ENCODE data around the gene UTS2R.

UTS2R gene

GRCh38 chr17:82355770-82356427 lies 15.7 kb upstream of the UTS2R start:
- ChIA-PET POLR2A (no interaction called here), CTCF (interaction anchor here (0.7 to 1.7 kb wide), 3 partner anchors 17 to 196 kb away, joined by 3 to 4 read pairs (median 3); no protein-coding TSS in a partner anchor)
- Histone ChIP-seq H3K4me3 (ENCODE audit: low read depth, low read length) (no peak overlapping the region), H3K4me1 (ENCODE audit: control insufficient read depth, insufficient read depth, low read length) (no peaks in the 10 kb centered on the region), H3K36me3 (ENCODE audit: control insufficient read depth in 2 of 2, insufficient read depth in 1 of 2, low read length in 2 of 2) (no peaks in the 10 kb centered on the region), H3K9me3 (ENCODE audit: control insufficient read depth, insufficient read depth, low read depth, low read length) (no peaks in the 10 kb centered on the region), H3K27ac (ENCODE audit: extremely low read depth, low read depth, low read length) (no peak overlapping the region)
- TF ChIP-seq ZNF580 (tag by site-specific recombination; IDR thresholded peaks at IDR 0.05) (no peak), ZNF660 (tag by site-specific recombination; IDR thresholded peaks at IDR 0.05) (no peak), HIC1 (tag by site-specific recombination; IDR thresholded peaks at IDR 0.05) (no peak), HOXD13 (CRISPR knock-in tag; IDR thresholded peaks at IDR 0.05; ENCODE audit: borderline replicate concordance) (no peak), ZNF529 (tag by site-specific recombination; IDR thresholded peaks at IDR 0.05; ENCODE audit: insufficient replicate concordance) (no peak), ZNF37A (tag by site-specific recombination; IDR thresholded peaks at IDR 0.05) (no peak), KLF16 (tag by site-specific recombination; IDR thresholded peaks at IDR 0.05) (no peak), ZNF530 (tag by site-specific recombination; IDR thresholded peaks at IDR 0.05; ENCODE audit: low read depth) (no peak), ZNF2 (tag by site-specific recombination; IDR thresholded peaks at IDR 0.05) (no peak)
- TF ChIP-seq, protein P1, sequence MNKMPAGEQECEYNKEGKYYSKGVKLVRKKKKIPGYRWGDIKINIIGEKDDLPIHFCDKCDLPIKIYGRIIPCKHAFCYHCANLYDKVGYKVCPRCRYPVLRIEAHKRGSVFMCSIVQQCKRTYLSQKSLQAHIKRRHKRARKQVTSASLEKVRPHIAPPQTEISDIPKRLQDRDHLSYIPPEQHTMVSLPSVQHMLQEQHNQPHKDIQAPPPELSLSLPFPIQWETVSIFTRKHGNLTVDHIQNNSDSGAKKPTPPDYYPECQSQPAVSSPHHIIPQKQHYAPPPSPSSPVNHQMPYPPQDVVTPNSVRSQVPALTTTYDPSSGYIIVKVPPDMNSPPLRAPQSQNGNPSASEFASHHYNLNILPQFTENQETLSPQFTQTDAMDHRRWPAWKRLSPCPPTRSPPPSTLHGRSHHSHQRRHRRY (tag by site-specific recombination; IDR thresholded peaks at IDR 0.05) = no peak

- Histone ChIP-seq H3K4me1 (ENCODE audit: control insufficient read depth, insufficient read depth, low read length) (no peaks in the 10 kb centered on the region), H3K4me3 (ENCODE audit: low read depth, low read length) (no peak overlapping the region), H3K36me3 (ENCODE audit: control insufficient read depth in 2 of 2, insufficient read depth in 1 of 2, low read length in 2 of 2) (no peaks in the 10 kb centered on the region), H3K27ac (ENCODE audit: extremely low read depth, low read depth, low read length) (no peak overlapping the region), H3K9me3 (ENCODE audit: control insufficient read depth, insufficient read depth, low read depth, low read length) (no peaks in the 10 kb centered on the region)
- no peak for TF ChIP-seq ZBTB1 (tag by site-specific recombination; IDR thresholded peaks at IDR 0.05)
- TF ChIP-seq ZSCAN16 (tag by site-specific recombination; IDR thresholded peaks at IDR 0.05) = no peak
- TF ChIP-seq ZNF354C (tag by site-specific recombination; IDR thresholded peaks at IDR 0.05; ENCODE audit: borderline replicate concordance, low read depth) = no peak
- TF ChIP-seq, protein P2, sequence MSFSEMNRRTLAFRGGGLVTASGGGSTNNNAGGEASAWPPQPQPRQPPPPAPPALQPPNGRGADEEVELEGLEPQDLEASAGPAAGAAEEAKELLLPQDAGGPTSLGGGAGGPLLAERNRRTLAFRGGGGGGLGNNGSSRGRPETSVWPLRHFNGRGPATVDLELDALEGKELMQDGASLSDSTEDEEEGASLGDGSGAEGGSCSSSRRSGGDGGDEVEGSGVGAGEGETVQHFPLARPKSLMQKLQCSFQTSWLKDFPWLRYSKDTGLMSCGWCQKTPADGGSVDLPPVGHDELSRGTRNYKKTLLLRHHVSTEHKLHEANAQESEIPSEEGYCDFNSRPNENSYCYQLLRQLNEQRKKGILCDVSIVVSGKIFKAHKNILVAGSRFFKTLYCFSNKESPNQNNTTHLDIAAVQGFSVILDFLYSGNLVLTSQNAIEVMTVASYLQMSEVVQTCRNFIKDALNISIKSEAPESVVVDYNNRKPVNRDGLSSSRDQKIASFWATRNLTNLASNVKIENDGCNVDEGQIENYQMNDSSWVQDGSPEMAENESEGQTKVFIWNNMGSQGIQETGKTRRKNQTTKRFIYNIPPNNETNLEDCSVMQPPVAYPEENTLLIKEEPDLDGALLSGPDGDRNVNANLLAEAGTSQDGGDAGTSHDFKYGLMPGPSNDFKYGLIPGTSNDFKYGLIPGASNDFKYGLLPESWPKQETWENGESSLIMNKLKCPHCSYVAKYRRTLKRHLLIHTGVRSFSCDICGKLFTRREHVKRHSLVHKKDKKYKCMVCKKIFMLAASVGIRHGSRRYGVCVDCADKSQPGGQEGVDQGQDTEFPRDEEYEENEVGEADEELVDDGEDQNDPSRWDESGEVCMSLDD (tag by site-specific recombination; IDR thresholded peaks at IDR 0.05) = no peak
- no peak for TF ChIP-seq ZNF10 (tag by site-specific recombination; IDR thresholded peaks at IDR 0.05)
- TF ChIP-seq, protein P3, sequence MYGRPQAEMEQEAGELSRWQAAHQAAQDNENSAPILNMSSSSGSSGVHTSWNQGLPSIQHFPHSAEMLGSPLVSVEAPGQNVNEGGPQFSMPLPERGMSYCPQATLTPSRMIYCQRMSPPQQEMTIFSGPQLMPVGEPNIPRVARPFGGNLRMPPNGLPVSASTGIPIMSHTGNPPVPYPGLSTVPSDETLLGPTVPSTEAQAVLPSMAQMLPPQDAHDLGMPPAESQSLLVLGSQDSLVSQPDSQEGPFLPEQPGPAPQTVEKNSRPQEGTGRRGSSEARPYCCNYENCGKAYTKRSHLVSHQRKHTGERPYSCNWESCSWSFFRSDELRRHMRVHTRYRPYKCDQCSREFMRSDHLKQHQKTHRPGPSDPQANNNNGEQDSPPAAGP (tag by site-specific recombination; IDR thresholded peaks at IDR 0.05) = no peak
- no peak for TF ChIP-seq TCF7L2 (IDR thresholded peaks at IDR 0.05; ENCODE audit: borderline replicate concordance, low read depth, low read length)
- no peak for TF ChIP-seq ZNF660 (tag by site-specific recombination; IDR thresholded peaks at IDR 0.05)
- no peak for TF ChIP-seq GFI1B (tag by site-specific recombination; IDR thresholded peaks at IDR 0.05)
- TF ChIP-seq ZNF239 (tag by site-specific recombination; IDR thresholded peaks at IDR 0.05) = no peak
- no peak for TF ChIP-seq ZNF324 (tag by site-specific recombination; IDR thresholded peaks at IDR 0.05)
- TF ChIP-seq ZNF501 (tag by site-specific recombination; IDR thresholded peaks at IDR 0.05) = no peak
- ChIA-PET POLR2A (interaction anchor here (1.1 kb wide), 1 partner anchor 64 kb away, joined by 4 read pairs; no protein-coding TSS in a partner anchor), CTCF (interaction anchor here (0.6 to 1.7 kb wide), 4 partner anchors 12 to 102 kb away, joined by 3 to 4 read pairs (median 3); no protein-coding TSS in a partner anchor)
These were observed 14.7 kb upstream of the UTS2R start for GRCh38 chr17:82356845-82357355.
